Right lobe of liver (tissue), 6 donors: Measurements from ENCODE around the gene TRAPPC4. TPM values are rescaled to one million over a fixed set of nuclear protein-coding genes. Genes with fewer than 3 reads are reported as not detected.

Source experiments
- ATAC-seq, 4 donors: fragments of 200-7000 bp; cut with Tn5 transposase; one replicate each; pipeline ENCODE4 v1.9.1; 2020; ENCODE audit warnings: mild to moderate bottlenecking in 4 of 4, moderate library complexity in 4 of 4
- DNase-seq, 3 donors: peaks; one replicate each; pipeline ENCODE4 v3.0.0-alpha.2; 2020
- H3K27ac ChIP-seq, 3 donors: fragments of 200-600 bp; one replicate each; pipeline ENCODE4 v1.8.0; 2022
- H3K27me3 ChIP-seq, 2 donors: fragments of 200-600 bp; one replicate each; pipeline ENCODE4 v1.8.0; 2022
- H3K36me3 ChIP-seq, 4 donors: fragments of 200-600 bp; sonication (generic) in 1 of 4; one replicate each; pipeline versions ENCODE4 v1.5.1 to v1.8.0; 2017 to 2022; ENCODE audit warnings: control low read depth in 1 of 4
- H3K4me1 ChIP-seq, 4 donors: fragments of 200-600 bp; sonication (generic) in 1 of 4; one replicate each; pipeline versions ENCODE4 v1.5.1 to v1.8.0; 2017 to 2022; ENCODE audit warnings: control low read depth in 1 of 4
- H3K4me3 ChIP-seq, 3 donors: fragments of 200-600 bp; one replicate each; pipeline ENCODE4 v1.8.0; 2022
- H3K9me3 ChIP-seq, 4 donors: fragments of 200-600 bp; sonication (generic) in 1 of 4; one replicate each; pipeline versions ENCODE4 v1.5.1 to v1.8.0; 2017 to 2022; ENCODE audit warnings: control low read depth in 1 of 4
- CTCF ChIP-seq, 4 donors: fragments of 200-600 bp in 3 of 4; fragments of 450-650 bp in 1 of 4; IDR thresholded peaks; one replicate each; pipeline versions ENCODE4 v1.5.1 to v1.8.0; 2016 to 2022; ENCODE audit warnings: antibody characterized with exemption in 4 of 4, mild to moderate bottlenecking in 2 of 4
- POLR2A ChIP-seq: fragments of 450-650 bp; IDR thresholded peaks from one replicate; pipeline ENCODE4 v1.6.1; 2017; ENCODE audit warnings: antibody characterized with exemption, mild to moderate bottlenecking
- WGBS: methylation state at CpG from one replicate; pipeline ENCODE4 v1.1.6; 2018; ENCODE audit warnings: low coverage, low lambda C conversion rate; ENCODE audit not compliant: insufficient coverage; ENCODE audit errors: missing lambda C conversion rate; 5-methylcytosine and 5-hydroxymethylcytosine counted together
- intact Hi-C, 2 donors: fragments of 100-400 bp; cut with DNase I; formaldehyde crosslinking; loops; one replicate each; pipeline versions ENCODE4 v1.11.2 to v1.14.1; 2022
- total RNA-seq, 6 experiments: library from RNA; depleted of rRNA in 2 of 6; stranded (reverse); fragments of >200 nt in 2 of 6; fragmentation: NEBNext Ultra II Directional in 3 of 6; extraction: Animal tissue kit (Norgen Biotek cat#: 25700) in 3 of 6; gene quantifications; one replicate each; pipeline versions ENCODE4 v1.1.0 to v1.2.4, GENCODE V29; 2016 to 2023
- donor health status: DM: no; HTN: yes; CAD: no.
- donor health status: DM: no; HTN: no; CAD: no.
- donor health status: DM: no; HTN: no; CAD: no.
- donor health status: DM: no; HTN: yes; CAD: no.
- donor health status: DM: no; HTN: yes; CAD: no.

Gene TRAPPC4
- total RNA-seq, 6 experiments from 2014 or later: 17.2 to 46.3 (median 33.4) TPM

DNA sequence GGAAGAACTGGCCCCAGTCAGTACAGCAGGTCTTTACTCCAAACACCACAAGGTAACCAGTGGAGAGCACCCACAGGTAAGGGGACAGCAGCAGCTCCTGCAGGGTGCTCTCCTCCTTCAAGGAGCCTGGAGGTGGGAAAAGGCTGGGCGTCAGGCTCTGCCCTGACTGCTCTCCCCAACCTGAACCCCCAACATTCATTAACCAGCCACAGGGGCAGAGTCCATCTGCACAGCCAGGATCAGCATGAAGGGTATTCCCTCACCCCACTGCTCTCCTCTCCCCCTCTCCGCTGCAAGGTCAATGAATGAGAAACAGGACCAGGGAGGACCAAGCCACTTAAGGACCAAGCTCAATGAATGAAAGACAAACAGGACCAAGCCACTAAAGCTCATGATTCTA is 8.4 kb downstream of the TRAPPC4 start:
- Histone ChIP-seq H3K27ac (peak overlapping the region in 2 of 3 donors; percentile 47 to 62), H3K4me1 (peaks cover 2 to 59% (median 25%) of the 10 kb centered on the region in 4 donors), H3K4me3 (peak overlapping the region; percentile 66 to 96 (median 81)), H3K27me3 (no peaks in the 10 kb centered on the region), H3K36me3 (peaks cover 0 to 32% (median 15%) of the 10 kb centered on the region in 4 donors), H3K9me3 (no peaks in the 10 kb centered on the region)
- TF ChIP-seq POLR2A (no peak), CTCF (IDR thresholded peaks at IDR 0.05) (no peak)
- no peak for ATAC-seq
- 33% methylated on average over 1 of the region's 2 CpGs for WGBS
- intact Hi-C loops: no loop called here
- DNase-seq: peak; percentile 28 to 67 (median 57)

DNA sequence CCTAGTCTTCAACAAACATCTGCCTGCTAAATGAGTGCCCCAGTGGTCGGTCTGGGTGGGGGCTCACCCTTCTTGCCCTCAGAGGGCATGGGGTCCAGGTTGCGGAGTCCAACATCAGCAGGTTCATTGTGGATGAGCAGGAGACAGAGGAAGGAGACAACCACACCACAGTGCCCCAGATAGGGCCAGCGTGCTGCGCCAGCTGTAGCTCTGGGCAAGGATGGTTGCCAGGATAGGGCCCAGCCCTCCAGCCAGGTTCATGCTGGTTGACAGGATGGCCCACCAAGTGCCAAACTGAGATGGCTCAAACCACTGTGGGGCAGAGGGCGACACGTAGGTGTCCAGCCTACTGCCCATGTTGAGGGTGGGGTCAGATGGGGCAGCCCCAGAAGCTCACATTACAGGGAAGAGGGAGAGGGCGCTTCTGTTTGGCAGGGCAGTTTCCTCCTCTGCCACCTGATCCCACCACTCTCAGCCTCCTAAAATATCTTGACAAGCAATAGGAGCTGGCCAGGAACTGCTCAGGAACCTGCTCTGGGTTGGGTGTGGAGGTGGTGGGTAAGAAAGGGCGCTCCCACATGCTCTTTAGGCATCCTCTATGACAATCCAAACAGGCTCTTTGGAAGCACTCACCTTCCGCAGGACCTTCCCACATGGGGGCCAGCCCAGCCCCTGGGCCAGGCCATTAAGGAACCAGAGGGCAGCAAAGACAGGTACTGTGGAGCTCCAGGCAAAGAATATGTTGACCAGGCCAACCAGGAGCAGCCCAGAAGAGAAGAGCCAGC is 9.2 kb downstream of the TRAPPC4 start:
- H3K27ac ChIP-seq: peak overlapping the region; percentile 24 to 54 (median 31)
- TF ChIP-seq CTCF (IDR thresholded peaks at IDR 0.05): no peak
- TF ChIP-seq POLR2A: no peak
- peaks cover 2 to 51% (median 23%) of the 10 kb centered on the region in 4 donors for H3K4me1 ChIP-seq
- ATAC-seq (peak in 1 of 4 donors; percentile 0), DNase-seq (peak; percentile 38 to 77 (median 59))
- no peaks in the 10 kb centered on the region for H3K27me3 ChIP-seq
- H3K9me3 ChIP-seq: no peaks in the 10 kb centered on the region
- H3K36me3 ChIP-seq: peaks cover 0 to 28% (median 14%) of the 10 kb centered on the region in 4 donors
- 28% methylated on average over 3 of the region's 9 CpGs for WGBS
- intact Hi-C loops: no loop called here
- H3K4me3 ChIP-seq: peak overlapping the region; percentile 66 to 96 (median 81)

DNA sequence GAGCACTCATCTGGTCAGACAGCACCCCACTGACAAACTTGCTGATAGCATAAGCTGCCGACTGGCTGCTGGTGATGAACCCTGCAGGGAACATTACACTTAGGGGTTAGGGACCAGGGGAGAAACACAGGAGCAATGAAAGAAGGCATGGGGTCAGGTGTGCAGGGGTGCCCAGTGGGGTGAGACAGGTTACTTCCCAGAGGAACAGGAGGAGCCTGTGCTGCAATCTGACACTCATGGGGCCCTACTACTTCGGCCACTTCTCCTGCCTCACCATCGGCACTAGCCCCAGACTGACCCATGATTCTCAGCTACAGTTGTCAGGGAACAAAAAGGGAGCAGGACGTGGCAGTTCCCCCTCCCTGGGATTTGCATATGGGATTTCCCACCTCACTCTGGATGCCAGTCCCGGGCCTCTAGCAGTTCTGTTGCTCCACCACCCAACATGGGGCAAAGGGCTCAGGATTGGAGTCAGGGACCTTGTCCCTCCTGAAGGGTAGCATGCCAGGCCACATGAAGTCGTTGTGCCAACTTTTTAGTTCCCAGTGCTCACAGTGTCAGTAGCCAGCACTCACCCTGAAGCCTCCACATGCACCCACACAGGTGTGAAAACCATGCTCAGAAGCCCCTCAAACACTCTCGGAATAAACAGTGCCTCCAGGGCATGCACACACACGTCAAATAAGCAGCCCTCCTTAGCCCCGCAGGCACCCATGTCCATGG is 9.9 kb downstream of the TRAPPC4 start:
- ATAC-seq (peak; percentile 14 to 58 (median 48)), DNase-seq (peak; percentile 60 to 92 (median 89))
- Histone ChIP-seq H3K36me3 (peaks cover 0 to 21% (median 11%) of the 10 kb centered on the region in 4 donors), H3K4me1 (peaks cover 2 to 44% (median 18%) of the 10 kb centered on the region in 4 donors), H3K9me3 (no peaks in the 10 kb centered on the region), H3K27ac (peak overlapping the region; percentile 45 to 86 (median 67)), H3K27me3 (no peaks in the 10 kb centered on the region), H3K4me3 (peak overlapping the region; percentile 66 to 96 (median 81))
- TF ChIP-seq POLR2A (peak; percentile 25), CTCF (IDR thresholded peaks at IDR 0.05) (no peak)
- intact Hi-C loops: no loop called here
- WGBS: 29% methylated on average over 1 of the region's 9 CpGs

- TF ChIP-seq POLR2A (no peak), CTCF (IDR thresholded peaks at IDR 0.05) (no peak)
- 0% methylated on average over 1 of the region's 1 CpG for WGBS
- H3K4me1 ChIP-seq: peaks cover 2 to 39% (median 15%) of the 10 kb centered on the region in 4 donors
- peak overlapping the region; percentile 45 to 86 (median 67) for H3K27ac ChIP-seq
- H3K36me3 ChIP-seq: peaks cover 0 to 16% (median 9%) of the 10 kb centered on the region in 4 donors
- no peaks in the 10 kb centered on the region for H3K27me3 ChIP-seq
- ATAC-seq (no peak), DNase-seq (no peak)
- intact Hi-C loops: no loop called here
- no peaks in the 10 kb centered on the region for H3K9me3 ChIP-seq
- peak overlapping the region; percentile 66 to 96 (median 81) for H3K4me3 ChIP-seq
Measured at GRCh38 chr11:119029069-119029339, 10.4 kb downstream of the TRAPPC4 start.
